ENCODE data around the gene HOXC11.

- TF ChIP-seq CTCF (IDR thresholded peaks at IDR 0.05; ENCODE audit: insufficient read depth, low read length) (no peak), POLR2AphosphoS5 (IDR thresholded peaks at IDR 0.05; ENCODE audit: low read depth) (no peak), REST (IDR thresholded peaks at IDR 0.05; ENCODE audit: insufficient replicate concordance, low read depth) (no peak), SPI1 (IDR thresholded peaks at IDR 0.05; ENCODE audit: borderline replicate concordance, low read depth) (no peak)
Measured at GRCh38 chr12:53958128-53958527, 14.8 kb upstream of the HOXC11 start.
